HepG2 (cell line): ENCODE results near the gene ACYP2. TPM values are rescaled to one million over a fixed set of nuclear protein-coding genes. Genes with fewer than 3 reads are reported as not detected.
A peak's percentile ranks its signal among the peaks of the same experiment; 100 is the strongest.

Experiments
- BRD4 ChIP-seq: sonication (generic); formaldehyde crosslinking; IDR thresholded peaks from 2 replicates; pipeline ENCODE4 v1.4.0; 2020; ENCODE audit warnings: missing genetic modification reagents
- CEBPB ChIP-seq: IDR thresholded peaks from 2 replicates; pipeline ENCODE4 v1.6.1; 2011; ENCODE audit warnings: low read depth, low read length, improper control_type of control experiment, borderline replicate concordance
- GABPA ChIP-seq, 2 experiments: IDR thresholded peaks; 2 replicates each; pipeline ENCODE4 v1.6.1; 2011 to 2016; ENCODE audit warnings: low read depth in 2 of 2, low read length in 1 of 2, missing biosample characterization in 1 of 2, missing genetic modification characterization in 1 of 2
- GTF3A ChIP-seq: sonication (generic); formaldehyde crosslinking; conservative IDR thresholded peaks from 2 replicates; pipeline ENCODE4 v1.4.0; 2020; ENCODE audit warnings: mild to moderate bottlenecking, missing genetic modification reagents
- NFE2 ChIP-seq: sonication (generic); formaldehyde crosslinking; IDR thresholded peaks from 2 replicates; pipeline ENCODE4 v1.4.0; 2020; ENCODE audit warnings: missing genetic modification reagents
- NPAS2 ChIP-seq: sonication (generic); formaldehyde crosslinking; IDR thresholded peaks from 2 replicates; pipeline ENCODE4 v1.8.0; 2022; ENCODE audit warnings: mild to moderate bottlenecking, missing genetic modification reagents, borderline replicate concordance
- THYN1 ChIP-seq: sonication (generic); formaldehyde crosslinking; IDR thresholded peaks from 2 replicates; pipeline ENCODE4 v1.8.1; 2023; ENCODE audit warnings: low read depth, mild to moderate bottlenecking, moderate library complexity, missing genetic modification reagents, borderline replicate concordance
- ZBTB7B ChIP-seq: sonication (generic); formaldehyde crosslinking; IDR thresholded peaks from 2 replicates; pipeline ENCODE4 v1.4.0; 2020; ENCODE audit warnings: missing genetic modification reagents
- ZNF234 ChIP-seq: sonication (generic); formaldehyde crosslinking; conservative IDR thresholded peaks from 2 replicates; pipeline ENCODE4 v1.5.1; 2020; ENCODE audit warnings: mild to moderate bottlenecking, missing genetic modification reagents
- ZNF235 ChIP-seq: sonication (generic); formaldehyde crosslinking; IDR thresholded peaks from 2 replicates; pipeline ENCODE4 v1.8.1; 2023; ENCODE audit warnings: mild to moderate bottlenecking, missing genetic modification reagents, borderline replicate concordance
- ZNF33A ChIP-seq: sonication (generic); formaldehyde crosslinking; IDR thresholded peaks from 2 replicates; pipeline ENCODE4 v1.5.1; 2020; ENCODE audit warnings: missing genetic modification reagents, mild to moderate bottlenecking, moderate library complexity, borderline replicate concordance
- ZNF441 ChIP-seq: sonication (generic); formaldehyde crosslinking; IDR thresholded peaks from 2 replicates; pipeline ENCODE4 v1.7.0; 2021; ENCODE audit warnings: missing genetic modification reagents, borderline replicate concordance
- ZNF552 ChIP-seq: sonication (generic); formaldehyde crosslinking; IDR thresholded peaks from 2 replicates; pipeline ENCODE4 v1.9.0; 2022; ENCODE audit warnings: missing genetic modification reagents, mild to moderate bottlenecking, borderline replicate concordance
- ZNF572 ChIP-seq: sonication (generic); formaldehyde crosslinking; IDR thresholded peaks from 2 replicates; pipeline ENCODE4 v1.5.1; 2020; ENCODE audit warnings: mild to moderate bottlenecking, missing genetic modification reagents
- ZNF660 ChIP-seq: sonication (generic); formaldehyde crosslinking; IDR thresholded peaks from 2 replicates; pipeline ENCODE4 v1.5.1; 2020; ENCODE audit warnings: mild to moderate bottlenecking, low read depth, missing genetic modification reagents, borderline replicate concordance
- ZNF883 ChIP-seq: sonication (generic); formaldehyde crosslinking; IDR thresholded peaks from 2 replicates; pipeline ENCODE4 v1.5.1; 2020; ENCODE audit warnings: mild to moderate bottlenecking, missing genetic modification reagents; ENCODE audit errors: not compliant biosample characterization
- polyA plus RNA-seq, 8 experiments: library from polyadenylated mRNA; depleted of rRNA in 3 of 8; stranded (reverse) in 7 of 8; unstranded in 1 of 8; fragments of >200 nt; fragmentation: Illumina TruSeq in 4 of 8; extraction: Trizol in 4 of 8; gene quantifications; 2 replicates each; pipeline versions ENCODE4 v1.2.1 to v1.2.3, GENCODE V29; 2011 to 2016; ENCODE audit warnings: low read depth in 4 of 8, missing spikeins in 1 of 8, mixed read lengths in 1 of 8; ENCODE audit not compliant: insufficient read depth in 1 of 8
- total RNA-seq, 5 experiments: library from RNA; depleted of rRNA; stranded (reverse); fragments of >200 nt; fragmentation: Illumina TruSeq; extraction: Trizol; gene quantifications; 2 replicates each; pipeline ENCODE4 v1.2.3, GENCODE V29; 2016; ENCODE audit warnings: low read depth in 1 of 5
- TF ChIP-seq, protein P1 (sequence below): sonication (generic); formaldehyde crosslinking; conservative IDR thresholded peaks from 2 replicates; pipeline ENCODE4 v1.4.0; 2020; ENCODE audit warnings: mild to moderate bottlenecking, missing genetic modification reagents, moderate library complexity
- TF ChIP-seq, protein P2 (sequence below): sonication (generic); formaldehyde crosslinking; IDR thresholded peaks from 2 replicates; pipeline ENCODE4 v1.4.0; 2020; ENCODE audit warnings: missing genetic modification reagents
- TF ChIP-seq, protein P3 (sequence below): sonication (generic); formaldehyde crosslinking; IDR thresholded peaks from 2 replicates; pipeline ENCODE4 v1.5.0; 2020; ENCODE audit warnings: mild to moderate bottlenecking, missing genetic modification reagents
- TF ChIP-seq, protein P4 (sequence below): sonication (generic); formaldehyde crosslinking; IDR thresholded peaks from 2 replicates; pipeline ENCODE4 v1.5.0; 2020; ENCODE audit warnings: mild to moderate bottlenecking, missing genetic modification reagents, moderate library complexity
- TF ChIP-seq, protein P5 (sequence below): sonication (generic); formaldehyde crosslinking; IDR thresholded peaks from 2 replicates; pipeline ENCODE4 v1.5.0; 2020; ENCODE audit warnings: mild to moderate bottlenecking, missing genetic modification reagents

Gene ACYP2
- total and polyA plus RNA-seq, 2 of the 13 experiments (the other 11 are each of a cell fraction or from before 2014, with no cell fraction given): 12.3 to 12.7 TPM

DNA sequence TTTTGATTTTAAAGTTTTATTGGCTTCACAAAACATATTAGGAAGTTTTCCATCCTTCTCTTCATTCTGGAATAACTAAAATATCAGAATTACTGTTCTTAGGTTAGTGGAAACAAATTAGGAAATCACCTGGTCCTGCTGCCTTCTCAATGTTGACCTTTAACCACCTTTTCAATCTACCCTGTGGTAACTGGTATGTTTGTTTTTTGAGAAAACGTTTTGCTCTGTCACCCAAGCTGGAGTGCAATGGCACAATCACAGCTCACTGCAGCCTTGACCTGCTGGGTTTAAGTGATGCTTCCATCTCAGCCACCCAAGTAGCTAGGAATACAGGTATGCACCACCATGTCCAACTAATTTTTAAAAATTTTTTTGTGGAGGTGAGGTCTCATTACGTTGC, 28.4 kb downstream of the ACYP2 start (continued):
- TF ChIP-seq ZNF883 (no peak), ZNF552 (CRISPR knock-in tag) (no peak), BRD4 (no peak), ZNF572 (CRISPR knock-in tag) (no peak), ZNF441 (CRISPR knock-in tag) (no peak), GTF3A (CRISPR knock-in tag) (no peak), ZBTB7B (CRISPR knock-in tag) (no peak), ZNF235 (no peak), THYN1 (CRISPR knock-in tag) (no peak), NPAS2 (CRISPR knock-in tag) (no peak), ZNF234 (no peak), CEBPB (peak; percentile 75), NFE2 (CRISPR knock-in tag) (peak; percentile 80), ZNF33A (no peak), ZNF660 (no peak), GABPA (IDR thresholded peaks at IDR 0.05; ENCODE audit: low read depth, low read length) (no peak), GABPA (CRISPR knock-in tag; IDR thresholded peaks at IDR 0.05; ENCODE audit: low read depth) (no peak)
- TF ChIP-seq, protein P1, sequence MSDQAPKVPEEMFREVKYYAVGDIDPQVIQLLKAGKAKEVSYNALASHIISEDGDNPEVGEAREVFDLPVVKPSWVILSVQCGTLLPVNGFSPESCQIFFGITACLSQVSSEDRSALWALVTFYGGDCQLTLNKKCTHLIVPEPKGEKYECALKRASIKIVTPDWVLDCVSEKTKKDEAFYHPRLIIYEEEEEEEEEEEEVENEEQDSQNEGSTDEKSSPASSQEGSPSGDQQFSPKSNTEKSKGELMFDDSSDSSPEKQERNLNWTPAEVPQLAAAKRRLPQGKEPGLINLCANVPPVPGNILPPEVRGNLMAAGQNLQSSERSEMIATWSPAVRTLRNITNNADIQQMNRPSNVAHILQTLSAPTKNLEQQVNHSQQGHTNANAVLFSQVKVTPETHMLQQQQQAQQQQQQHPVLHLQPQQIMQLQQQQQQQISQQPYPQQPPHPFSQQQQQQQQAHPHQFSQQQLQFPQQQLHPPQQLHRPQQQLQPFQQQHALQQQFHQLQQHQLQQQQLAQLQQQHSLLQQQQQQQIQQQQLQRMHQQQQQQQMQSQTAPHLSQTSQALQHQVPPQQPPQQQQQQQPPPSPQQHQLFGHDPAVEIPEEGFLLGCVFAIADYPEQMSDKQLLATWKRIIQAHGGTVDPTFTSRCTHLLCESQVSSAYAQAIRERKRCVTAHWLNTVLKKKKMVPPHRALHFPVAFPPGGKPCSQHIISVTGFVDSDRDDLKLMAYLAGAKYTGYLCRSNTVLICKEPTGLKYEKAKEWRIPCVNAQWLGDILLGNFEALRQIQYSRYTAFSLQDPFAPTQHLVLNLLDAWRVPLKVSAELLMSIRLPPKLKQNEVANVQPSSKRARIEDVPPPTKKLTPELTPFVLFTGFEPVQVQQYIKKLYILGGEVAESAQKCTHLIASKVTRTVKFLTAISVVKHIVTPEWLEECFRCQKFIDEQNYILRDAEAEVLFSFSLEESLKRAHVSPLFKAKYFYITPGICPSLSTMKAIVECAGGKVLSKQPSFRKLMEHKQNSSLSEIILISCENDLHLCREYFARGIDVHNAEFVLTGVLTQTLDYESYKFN: peak; percentile 71
- TF ChIP-seq, protein P2, sequence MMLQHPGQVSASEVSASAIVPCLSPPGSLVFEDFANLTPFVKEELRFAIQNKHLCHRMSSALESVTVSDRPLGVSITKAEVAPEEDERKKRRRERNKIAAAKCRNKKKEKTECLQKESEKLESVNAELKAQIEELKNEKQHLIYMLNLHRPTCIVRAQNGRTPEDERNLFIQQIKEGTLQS (CRISPR knock-in tag): no peak
- TF ChIP-seq, protein P3, sequence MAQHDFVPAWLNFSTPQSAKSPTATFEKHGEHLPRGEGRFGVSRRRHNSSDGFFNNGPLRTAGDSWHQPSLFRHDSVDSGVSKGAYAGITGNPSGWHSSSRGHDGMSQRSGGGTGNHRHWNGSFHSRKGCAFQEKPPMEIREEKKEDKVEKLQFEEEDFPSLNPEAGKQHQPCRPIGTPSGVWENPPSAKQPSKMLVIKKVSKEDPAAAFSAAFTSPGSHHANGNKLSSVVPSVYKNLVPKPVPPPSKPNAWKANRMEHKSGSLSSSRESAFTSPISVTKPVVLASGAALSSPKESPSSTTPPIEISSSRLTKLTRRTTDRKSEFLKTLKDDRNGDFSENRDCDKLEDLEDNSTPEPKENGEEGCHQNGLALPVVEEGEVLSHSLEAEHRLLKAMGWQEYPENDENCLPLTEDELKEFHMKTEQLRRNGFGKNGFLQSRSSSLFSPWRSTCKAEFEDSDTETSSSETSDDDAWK (CRISPR knock-in tag): no peak
- TF ChIP-seq, protein P4, sequence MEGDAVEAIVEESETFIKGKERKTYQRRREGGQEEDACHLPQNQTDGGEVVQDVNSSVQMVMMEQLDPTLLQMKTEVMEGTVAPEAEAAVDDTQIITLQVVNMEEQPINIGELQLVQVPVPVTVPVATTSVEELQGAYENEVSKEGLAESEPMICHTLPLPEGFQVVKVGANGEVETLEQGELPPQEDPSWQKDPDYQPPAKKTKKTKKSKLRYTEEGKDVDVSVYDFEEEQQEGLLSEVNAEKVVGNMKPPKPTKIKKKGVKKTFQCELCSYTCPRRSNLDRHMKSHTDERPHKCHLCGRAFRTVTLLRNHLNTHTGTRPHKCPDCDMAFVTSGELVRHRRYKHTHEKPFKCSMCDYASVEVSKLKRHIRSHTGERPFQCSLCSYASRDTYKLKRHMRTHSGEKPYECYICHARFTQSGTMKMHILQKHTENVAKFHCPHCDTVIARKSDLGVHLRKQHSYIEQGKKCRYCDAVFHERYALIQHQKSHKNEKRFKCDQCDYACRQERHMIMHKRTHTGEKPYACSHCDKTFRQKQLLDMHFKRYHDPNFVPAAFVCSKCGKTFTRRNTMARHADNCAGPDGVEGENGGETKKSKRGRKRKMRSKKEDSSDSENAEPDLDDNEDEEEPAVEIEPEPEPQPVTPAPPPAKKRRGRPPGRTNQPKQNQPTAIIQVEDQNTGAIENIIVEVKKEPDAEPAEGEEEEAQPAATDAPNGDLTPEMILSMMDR: no peak
- TF ChIP-seq, protein P5, sequence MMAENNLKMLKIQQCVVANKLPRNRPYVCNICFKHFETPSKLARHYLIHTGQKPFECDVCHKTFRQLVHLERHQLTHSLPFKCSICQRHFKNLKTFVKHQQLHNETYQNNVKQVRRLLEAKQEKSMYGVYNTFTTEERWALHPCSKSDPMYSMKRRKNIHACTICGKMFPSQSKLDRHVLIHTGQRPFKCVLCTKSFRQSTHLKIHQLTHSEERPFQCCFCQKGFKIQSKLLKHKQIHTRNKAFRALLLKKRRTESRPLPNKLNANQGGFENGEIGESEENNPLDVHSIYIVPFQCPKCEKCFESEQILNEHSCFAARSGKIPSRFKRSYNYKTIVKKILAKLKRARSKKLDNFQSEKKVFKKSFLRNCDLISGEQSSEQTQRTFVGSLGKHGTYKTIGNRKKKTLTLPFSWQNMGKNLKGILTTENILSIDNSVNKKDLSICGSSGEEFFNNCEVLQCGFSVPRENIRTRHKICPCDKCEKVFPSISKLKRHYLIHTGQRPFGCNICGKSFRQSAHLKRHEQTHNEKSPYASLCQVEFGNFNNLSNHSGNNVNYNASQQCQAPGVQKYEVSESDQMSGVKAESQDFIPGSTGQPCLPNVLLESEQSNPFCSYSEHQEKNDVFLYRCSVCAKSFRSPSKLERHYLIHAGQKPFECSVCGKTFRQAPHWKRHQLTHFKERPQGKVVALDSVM (CRISPR knock-in tag): peak; percentile 83; the same call in 1 of the 2 replicates
